Hindlimb muscle (tissue), 1 donor: Measurements from ENCODE around the gene GNAT1. TPM values are rescaled to one million over a fixed set of nuclear protein-coding genes. Genes with fewer than 3 reads are reported as not detected.
A peak's percentile ranks its signal among the peaks of the same experiment; 100 is the strongest.
"Not testable (repeated sequence)": the region's sequence is repeated elsewhere in the genome, so short reads cannot be mapped to it uniquely, and the experiment has no call there.

Experiments
- DNase-seq: peaks from one replicate; pipeline ENCODE4 v3.0.0-alpha.2; 2013
- polyA plus RNA-seq: library from polyadenylated mRNA; unstranded; fragments of 120-200 nt; gene quantifications from one replicate; pipeline ENCODE4 v1.2.1, GENCODE V29; 2013; ENCODE audit not compliant: insufficient read length

Gene GNAT1
- polyA plus RNA-seq, 1 donor, result 0.37 TPM

- no peak for DNase-seq
These were observed 30.7 kb downstream of the GNAT1 start for GRCh38 chr3:50222169-50222528.

GRCh38 chr3:50224639-50225038 is 33.2 kb downstream of the GNAT1 start:
- DNase-seq, result no peak

DNA sequence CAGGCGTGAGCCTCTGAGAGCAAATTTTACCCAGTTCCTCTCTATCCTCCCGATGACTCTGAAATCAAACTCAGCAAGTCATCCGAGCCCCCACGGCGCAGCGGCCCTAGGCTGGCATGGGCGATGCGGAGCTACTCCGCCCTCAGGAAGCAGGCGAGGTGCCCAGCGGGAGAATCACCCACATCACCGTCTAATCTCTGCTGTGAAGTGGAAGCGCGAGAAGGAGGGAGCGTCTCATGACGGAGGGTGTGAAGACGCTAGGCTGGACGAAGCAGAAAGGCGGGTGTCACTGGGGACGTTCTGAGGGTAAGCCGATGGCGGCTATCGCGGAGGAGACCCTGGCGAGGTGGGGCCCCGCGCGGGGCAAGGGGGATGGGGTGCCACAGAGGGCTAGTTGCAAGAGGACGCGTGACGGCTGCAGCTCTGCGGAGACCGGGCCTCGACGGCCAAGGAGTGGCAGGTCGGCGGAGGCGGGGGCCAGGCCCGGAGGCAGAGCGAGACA is 35.5 kb downstream of the GNAT1 start:
- peak; percentile 58 for DNase-seq

GRCh38 chr3:50227390-50228183 is 36.2 kb downstream of the GNAT1 start:
- DNase-seq, result peak; percentile 93

- not testable (repeated sequence) for DNase-seq
These were observed 36.9 kb downstream of the GNAT1 start for GRCh38 chr3:50228184-50228763.

GRCh38 chr3:50229490-50229889 is 38.1 kb downstream of the GNAT1 start:
- no peak for DNase-seq

- no peak for DNase-seq
These were observed 38.8 kb downstream of the GNAT1 start for GRCh38 chr3:50230104-50230793.

- DNase-seq, result no peak
These were observed 39.4 kb downstream of the GNAT1 start for GRCh38 chr3:50230794-50231125.

DNA sequence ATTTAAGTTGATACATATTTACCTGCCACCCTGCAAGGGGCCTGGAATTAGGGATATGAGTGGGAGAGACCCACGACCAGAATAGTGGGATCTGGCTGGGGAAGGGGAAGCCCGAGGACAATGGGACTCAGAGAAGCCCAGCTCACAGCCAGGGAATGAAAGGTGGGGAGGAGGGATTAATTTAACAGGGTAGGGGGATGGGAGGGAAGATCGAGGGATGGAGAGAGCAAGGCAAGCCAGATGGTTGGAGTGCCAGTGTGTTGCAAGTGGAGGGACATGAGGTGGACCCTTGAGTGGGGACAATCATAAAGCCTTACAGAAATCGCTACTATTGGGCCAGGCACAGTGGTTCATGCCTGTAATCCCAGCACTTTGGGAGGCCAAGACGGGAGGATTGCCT is 40.2 kb downstream of the GNAT1 start:
- DNase-seq, result no peak

DNA sequence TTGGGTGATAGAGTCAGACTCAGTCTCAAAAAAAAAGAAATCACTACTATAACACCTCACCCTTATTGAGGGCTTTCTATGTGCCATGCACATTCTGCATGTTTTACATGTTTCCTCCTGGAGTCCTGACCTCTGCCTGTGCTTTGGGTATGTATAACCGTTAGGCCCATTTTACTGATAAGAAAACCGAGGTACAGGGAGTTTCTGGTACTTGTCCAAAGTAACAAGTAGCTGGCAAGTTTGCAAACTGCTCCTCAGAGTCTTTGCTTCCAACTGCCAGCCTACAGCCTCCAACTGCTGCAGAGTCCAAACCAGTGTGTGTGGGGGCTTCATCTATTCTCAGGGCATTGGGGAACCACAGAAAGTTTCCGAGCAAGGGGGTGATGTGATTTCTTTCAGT is 40.9 kb downstream of the GNAT1 start:
- DNase-seq, result no peak

- no peak for DNase-seq
These were observed 41.8 kb downstream of the GNAT1 start for GRCh38 chr3:50233176-50233575.

GRCh38 chr3:50235716-50236483 is 44.5 kb downstream of the GNAT1 start, which contains the start of gene GNAI2:
TSS of gene GNAI2 (plus strand) at chr3:50236204. CDS start at chr3:50236336, 132 bp downstream.
- peak; percentile 99 for DNase-seq

DNA sequence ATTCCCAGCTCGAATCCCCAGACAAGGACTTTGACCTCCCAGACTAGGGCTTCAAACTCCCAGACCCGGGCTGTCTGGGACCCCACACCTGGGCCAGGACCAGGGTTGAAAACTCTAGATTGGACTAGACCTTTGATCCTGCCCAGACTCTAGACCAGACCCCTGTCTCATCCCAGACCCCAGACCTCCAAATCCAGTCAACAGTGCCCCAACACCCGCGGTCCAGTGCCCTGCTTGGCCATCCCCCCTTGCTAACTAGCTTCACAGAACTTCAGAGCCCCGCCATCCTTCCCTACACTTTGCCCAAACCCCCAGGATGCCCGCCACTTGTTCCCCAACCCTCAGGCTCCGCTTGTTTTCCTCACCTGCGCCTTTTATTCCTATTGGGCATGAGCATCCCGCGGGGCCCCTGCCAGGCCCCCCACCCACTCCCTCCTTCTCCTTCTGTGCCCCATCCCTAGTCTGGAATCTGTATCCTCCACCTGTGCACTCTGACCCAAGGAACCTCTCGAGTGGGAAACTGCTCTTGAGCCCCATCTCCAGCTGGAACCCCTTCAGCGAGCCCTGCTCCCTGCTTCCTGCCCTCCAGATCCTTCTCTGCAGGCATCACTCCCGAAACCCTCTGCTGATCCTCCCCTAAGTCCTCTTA is 45.2 kb downstream of the GNAT1 start:
- DNase-seq, result no peak

DNA sequence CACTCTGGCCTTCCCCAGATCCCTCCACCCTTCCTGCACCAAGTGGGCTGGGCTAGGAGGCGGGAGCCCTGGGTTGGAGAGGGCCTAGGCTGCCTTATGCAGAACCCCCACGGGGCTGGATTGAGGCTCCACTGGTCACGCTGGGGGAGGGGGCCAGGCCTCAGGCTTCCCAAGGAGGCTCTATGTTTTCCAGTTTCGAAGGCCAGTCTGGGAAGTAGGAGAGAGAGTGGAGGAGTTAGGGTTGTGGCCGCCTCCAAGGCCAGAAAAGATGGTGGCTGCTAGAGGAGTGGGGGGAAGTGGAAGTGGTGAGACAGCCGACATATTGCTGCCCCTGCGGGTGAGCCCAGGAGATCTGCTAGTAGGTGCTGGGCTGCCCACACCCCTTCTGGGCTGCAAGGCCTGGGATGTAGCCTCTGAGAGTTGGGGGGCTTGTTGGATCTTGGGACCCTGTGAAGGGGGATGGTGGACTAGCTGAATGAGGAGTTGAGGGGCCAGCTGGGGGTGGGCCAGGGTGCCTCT is 45.8 kb downstream of the GNAT1 start:
- no peak for DNase-seq

DNA sequence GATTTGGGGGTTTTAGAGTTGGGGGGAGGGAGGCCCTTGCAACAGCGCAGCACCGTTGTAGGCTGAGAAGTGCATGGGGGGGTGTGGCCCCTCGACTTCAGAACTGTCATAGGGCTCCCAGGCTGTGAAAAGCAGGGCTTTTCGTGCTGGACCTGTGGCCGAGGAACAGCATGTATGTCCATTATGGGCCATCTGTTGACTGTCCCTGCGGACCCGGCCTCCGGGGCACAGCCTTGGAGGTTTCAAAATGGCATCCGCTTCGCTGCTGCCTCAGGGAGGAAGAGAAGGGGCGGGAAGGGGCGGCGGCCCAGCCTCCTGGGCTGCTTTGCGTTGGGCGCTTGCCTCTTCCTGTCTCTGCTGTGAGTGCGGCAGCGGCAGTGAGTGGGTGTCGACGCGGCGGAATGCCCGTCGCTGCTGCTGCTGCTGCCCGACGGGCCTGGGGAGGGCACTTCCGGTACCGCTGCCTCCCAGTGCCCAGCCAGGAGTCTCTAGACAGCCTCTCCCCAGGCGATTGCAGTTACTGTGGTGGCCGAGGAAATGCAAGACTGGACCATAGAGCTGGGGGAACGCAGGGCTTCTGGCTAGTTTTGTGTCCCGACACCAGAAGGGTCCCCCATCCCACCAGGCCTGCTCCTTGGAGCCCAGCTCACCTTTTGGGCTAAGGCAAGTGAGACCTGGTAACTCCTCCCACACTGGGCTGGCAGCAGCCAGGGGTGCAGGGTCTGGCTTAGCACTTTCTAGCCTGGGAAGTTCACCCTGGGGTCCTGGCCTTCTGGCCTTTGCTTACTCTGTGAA is 46.5 kb downstream of the GNAT1 start:
- DNase-seq, result peak; percentile 72

DNA sequence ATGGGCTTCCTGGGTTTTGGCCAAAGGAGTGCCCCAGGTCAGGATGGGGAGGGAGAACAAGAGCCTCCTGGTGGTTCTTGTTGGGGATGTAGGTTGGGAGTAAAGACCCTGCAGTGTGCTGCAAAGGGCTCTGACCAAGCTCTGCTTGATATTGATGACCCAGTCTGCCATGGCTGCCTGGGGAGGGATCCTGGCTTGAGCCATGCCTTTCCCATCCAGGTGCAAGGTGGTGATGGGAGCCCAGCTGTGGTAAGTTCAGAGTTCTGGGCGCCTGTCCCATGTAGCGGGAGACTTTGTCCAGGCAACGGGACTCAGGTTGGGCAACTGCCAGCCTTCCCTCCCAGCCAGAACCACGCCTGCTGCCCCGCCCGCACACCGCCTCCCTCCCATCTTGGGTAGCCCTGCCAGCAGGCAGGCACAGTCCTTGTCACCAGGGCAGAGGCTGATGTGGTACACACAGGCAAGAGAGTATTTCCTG is 47.2 kb downstream of the GNAT1 start:
- no peak for DNase-seq

- DNase-seq, result no peak
These were observed 48.2 kb downstream of the GNAT1 start for GRCh38 chr3:50239649-50240048.

DNA sequence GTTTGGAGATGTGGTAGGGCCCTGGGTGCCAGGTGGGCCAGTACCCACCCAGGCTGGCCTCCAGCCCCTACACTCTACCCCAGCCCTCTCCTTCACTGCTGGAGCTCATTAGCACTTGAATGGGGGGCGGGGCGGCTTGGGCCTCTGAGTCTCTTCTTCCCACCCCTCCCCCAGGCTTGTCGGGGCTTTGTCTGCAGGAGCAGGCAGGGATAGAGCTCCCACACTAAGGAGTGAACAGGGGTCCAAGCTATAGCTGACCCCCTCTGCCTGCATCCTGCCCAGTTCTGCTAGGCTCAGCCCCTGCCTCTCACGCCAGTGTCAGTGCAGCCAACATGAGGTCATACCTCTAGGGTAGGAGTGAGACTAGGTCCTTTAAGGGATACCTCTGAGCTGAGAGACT is 49.8 kb downstream of the GNAT1 start:
- DNase-seq, result no peak

- no peak for DNase-seq
These were observed 50.4 kb downstream of the GNAT1 start for GRCh38 chr3:50241713-50242380.

- no peak for DNase-seq
These were observed 51.0 kb downstream of the GNAT1 start for GRCh38 chr3:50242381-50242770.
